GM19240 (cell line): ENCODE measurements around the gene DPH1.
"Not testable (repeated sequence)": the region's sequence is repeated elsewhere in the genome, so short reads cannot be mapped to it uniquely, and the experiment has no call there.

Experiments used
- DNase-seq: peaks from one replicate; pipeline ENCODE4 v3.0.0; 2011; ENCODE audit warnings: low spot score; ENCODE audit not compliant: insufficient read length

Gene DPH1

GRCh38 chr17:2008332-2009126 is 21.4 kb upstream of the DPH1 start:
- no peak for DNase-seq

GRCh38 chr17:2009737-2010136 is 20.2 kb upstream of the DPH1 start:
- DNase-seq, result no peak

DNA sequence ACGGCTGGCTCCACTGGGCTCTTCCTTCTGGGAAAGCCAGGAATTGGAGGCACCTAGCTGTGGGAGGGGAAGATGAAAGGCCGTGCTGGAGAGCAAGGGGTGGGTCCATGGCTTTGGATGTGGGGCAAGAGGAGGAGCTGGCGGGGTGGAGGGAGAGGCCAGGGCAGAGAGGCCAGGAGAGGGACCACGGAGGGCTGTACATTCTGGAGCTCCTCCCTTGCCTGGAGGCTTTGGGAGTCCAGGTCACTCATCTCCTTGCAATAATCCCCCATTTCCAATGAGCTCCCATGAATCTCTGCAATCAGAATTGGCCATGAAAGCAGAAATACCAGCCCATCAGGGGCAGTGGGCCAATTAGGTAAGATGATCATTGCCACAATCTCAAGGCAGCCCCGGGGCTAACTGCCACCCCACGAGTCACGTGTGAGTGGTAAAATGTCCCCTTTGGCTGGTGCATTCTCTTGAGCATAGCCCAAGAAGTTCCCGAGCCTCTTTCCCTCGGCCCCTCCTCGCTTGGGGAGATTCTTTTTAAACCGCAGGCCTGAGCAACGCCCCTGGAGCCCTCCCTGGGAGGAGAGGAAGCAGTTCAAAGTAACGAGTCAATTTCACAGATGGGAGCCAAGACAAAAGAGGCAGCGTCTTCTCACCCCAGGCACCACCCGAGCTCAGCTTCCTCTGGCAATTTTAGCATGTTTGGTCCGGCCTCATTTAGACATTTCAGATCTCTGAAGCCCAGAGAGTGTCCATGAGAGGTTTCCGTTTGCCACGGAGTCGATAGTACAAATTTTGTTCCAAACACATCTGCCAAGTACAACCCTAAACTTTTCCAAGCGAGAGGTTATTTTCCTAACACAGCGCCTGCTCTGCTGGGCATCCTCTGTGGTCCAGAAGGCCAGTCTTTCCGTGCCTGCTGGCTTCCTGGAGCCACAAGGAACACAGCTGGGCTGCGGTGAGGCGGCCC is 18.3 kb upstream of the DPH1 start:
- no peak for DNase-seq

DNA sequence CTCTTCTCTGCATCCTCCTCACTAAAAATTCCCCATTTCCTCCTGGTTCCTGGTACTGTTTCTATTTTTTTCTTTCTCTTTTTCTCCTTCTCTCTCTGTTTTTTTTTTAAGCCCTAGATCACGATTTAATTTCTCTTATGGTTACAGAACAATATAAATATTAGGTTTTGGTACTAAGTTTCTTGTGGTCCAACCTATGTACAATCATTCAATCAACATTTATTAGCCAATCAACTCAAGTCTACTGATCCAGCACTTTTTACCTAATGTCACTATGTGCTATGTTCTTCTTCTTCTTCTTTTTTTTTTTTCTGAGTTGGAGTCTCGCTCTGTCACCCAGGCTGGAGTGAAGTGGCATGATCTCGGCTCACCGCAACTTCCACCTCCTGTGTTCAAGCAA is 17.5 kb upstream of the DPH1 start:
- no peak for DNase-seq

- DNase-seq, result not testable (repeated sequence)
These were observed 16.5 kb upstream of the DPH1 start for GRCh38 chr17:2013220-2013993.

GRCh38 chr17:2013994-2014317 is 16.0 kb upstream of the DPH1 start:
- no peak for DNase-seq

DNA sequence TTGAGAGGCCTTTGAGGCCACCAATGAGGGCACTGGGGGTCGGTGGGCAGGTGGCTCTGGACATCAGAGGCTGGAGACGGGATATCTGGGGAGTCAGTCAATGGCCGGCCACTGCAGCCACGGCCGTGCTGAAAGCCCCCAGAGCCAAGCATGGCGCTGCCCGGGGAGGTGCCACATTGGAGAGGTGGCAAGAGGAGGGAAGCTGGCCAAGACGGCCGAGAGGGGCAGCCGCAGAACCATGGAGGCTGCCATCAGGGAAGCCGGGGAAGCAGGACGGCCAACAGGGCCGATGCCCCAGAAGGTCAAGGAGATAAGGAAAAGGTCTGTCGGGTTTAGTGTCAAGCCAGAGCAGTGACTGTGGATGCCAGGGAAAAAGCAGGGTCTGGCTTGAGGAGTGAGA is 14.6 kb upstream of the DPH1 start:
- no peak for DNase-seq

GRCh38 chr17:2016494-2016893 is 13.5 kb upstream of the DPH1 start:
- no peak for DNase-seq

GRCh38 chr17:2017274-2017941 is 12.5 kb upstream of the DPH1 start:
- peak; percentile 58 for DNase-seq

- no peak for DNase-seq
These were observed 11.0 kb upstream of the DPH1 start for GRCh38 chr17:2018716-2019510.

DNA sequence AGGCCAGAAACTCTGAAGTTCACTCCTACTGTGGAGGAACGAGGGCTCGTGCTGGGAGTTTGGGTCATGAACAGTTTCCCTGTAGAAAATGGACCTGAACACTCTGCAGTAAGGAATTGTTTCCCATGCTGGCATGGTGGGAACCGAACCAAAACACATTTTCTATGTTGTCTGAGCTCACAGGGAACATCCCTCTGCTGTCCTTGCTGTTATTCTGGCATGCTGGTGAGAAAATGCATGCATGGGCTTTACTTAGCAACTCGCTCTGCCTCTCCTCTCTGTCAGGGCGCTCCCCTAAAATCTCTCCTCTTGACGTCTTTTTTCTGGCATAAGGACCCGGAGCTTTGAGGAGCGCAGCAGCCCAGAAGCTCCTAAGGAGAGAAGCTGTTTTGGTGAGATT is 10.2 kb upstream of the DPH1 start:
- DNase-seq, result no peak

DNA sequence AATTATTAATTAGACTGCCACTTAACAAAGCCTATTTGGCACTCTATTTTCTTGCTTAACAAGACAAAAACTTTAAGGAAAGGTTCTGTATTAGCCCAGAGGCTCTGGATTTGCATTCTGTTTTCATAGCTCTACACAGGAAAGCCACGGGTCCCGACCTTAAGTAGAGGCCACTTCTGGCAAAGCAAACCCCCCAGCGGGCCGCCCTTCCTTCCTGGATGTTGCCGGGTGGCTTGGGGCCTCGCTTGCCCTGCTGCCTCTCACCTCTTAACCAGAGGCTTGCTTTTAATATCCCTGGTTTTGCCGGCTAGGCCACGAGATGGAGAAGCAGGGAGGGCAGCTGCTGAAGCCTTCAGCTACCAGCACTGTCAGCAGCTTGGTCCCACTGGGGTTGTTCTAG is 9.2 kb upstream of the DPH1 start:
- DNase-seq, result no peak

DNA sequence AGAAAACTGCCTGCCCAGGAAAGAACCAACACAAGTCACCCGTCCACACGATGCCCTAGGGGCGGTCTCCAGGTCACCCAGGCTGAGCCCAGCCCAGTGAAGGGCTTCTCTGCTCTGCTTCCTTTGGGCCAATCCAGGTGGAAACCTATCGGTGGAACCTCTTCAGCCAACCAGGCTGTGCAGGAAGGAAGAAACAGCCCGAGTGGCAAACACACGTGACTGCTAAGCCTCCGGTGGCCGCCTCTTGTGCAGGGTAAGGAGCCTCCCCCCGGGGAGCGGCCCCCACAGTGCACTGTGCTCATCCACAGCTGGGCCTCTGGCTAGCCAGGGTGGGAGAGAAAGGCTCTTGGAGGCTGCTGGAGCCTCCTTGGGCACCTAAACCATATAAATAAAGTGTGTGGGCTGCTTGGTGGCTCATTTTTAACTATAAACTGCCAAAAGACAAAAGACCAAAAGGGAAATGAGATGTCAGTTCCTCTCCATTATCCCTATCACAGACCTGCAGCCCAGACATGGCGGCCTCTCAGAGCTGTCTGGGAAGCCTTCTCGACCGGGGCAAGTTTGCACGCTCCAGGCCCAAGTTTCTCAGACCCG is 7.2 kb upstream of the DPH1 start:
- DNase-seq, result no peak

DNA sequence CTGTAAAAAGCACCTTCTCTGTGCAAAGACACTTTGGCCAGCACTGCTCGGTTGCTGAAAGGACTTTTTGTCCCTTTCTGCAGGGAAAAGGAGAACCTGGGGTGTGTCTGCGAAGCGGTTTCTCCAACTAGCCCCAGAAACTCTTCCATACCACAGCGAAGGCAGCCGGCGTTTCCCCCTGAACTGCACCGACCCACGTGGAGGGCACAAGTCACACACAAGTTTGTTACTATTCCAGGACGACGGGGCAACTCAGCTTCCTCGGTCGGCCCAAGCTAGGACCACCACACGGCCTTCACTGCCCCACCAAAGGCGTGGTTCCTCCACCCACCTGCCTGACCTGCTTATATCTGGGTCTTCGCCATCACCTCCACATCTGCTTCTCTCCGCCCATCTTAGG is 6.7 kb upstream of the DPH1 start:
- no peak for DNase-seq

GRCh38 chr17:2023692-2024571 is 6.0 kb upstream of the DPH1 start:
- DNase-seq, result no peak

- no peak for DNase-seq
These were observed 5.3 kb upstream of the DPH1 start for GRCh38 chr17:2024572-2025219.

DNA sequence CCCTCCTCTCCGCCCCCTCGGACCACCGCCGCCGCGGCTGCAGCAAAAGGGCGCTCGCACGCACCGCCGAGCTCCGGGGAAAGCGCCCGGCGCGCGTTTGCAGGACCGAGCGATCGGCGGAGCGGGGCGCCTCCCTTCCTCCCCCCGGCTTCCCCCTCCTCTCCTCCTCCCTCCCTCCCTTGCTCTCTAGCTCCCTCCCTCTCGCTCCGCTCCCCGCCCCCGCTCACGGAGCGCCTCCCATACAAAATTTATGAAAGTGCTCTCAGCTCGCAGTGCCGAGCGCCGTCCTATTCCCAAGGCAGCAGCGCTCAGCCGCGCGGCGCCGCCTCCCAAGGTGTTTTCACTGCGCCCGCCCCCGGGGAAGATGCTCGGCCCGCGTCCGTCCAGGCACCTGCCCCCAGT is 4.7 kb upstream of the DPH1 start, which contains the start of gene RTN4RL1:
RTN4RL1 (minus strand) TSS at position 115 of the 402 bp plus-strand sequence. CDS start 469 bp downstream, outside the sequence.
- DNase-seq, result no peak

DNA sequence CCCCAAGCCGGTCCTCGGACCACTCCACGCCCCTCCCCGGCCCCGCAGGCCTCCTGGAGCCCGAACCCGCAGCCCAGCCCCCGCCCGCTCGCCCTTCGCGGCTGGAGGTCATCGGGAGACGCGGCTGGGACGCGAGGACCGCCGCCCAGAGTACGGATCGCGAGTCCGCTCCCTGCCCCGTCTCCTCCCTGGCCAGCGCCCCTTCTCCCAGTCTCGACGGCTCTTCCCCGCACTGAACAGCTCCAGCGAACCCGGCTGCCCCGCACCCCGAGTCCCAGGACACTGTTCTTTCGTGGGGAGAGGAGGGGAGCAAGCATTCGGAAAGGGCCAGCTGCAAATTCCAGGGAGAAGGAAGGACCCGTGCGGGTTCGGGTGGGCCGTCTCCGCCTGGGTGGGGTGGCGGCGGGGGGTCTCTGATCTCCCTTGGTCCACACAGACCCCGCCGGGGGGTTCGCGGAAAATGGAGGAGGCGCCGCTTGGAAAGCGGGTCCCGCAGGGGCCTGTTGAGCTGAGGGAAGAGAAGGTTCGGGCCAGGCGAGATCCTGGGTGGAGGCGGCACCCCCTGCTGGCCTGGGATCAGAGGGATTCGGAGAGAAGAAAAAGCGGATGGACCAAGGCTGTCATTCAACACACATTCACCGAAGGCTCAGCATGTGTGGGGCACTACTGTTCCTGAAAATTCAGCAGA is 4.2 kb upstream of the DPH1 start:
- DNase-seq, result no peak
